Measurements from ENCODE around the gene NFIA.

- TF ChIP-seq, protein P1, sequence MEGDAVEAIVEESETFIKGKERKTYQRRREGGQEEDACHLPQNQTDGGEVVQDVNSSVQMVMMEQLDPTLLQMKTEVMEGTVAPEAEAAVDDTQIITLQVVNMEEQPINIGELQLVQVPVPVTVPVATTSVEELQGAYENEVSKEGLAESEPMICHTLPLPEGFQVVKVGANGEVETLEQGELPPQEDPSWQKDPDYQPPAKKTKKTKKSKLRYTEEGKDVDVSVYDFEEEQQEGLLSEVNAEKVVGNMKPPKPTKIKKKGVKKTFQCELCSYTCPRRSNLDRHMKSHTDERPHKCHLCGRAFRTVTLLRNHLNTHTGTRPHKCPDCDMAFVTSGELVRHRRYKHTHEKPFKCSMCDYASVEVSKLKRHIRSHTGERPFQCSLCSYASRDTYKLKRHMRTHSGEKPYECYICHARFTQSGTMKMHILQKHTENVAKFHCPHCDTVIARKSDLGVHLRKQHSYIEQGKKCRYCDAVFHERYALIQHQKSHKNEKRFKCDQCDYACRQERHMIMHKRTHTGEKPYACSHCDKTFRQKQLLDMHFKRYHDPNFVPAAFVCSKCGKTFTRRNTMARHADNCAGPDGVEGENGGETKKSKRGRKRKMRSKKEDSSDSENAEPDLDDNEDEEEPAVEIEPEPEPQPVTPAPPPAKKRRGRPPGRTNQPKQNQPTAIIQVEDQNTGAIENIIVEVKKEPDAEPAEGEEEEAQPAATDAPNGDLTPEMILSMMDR (conservative IDR thresholded peaks at IDR 0.05 in 1 of 2, IDR thresholded peaks at IDR 0.05 in 1 of 2; ENCODE audit: low read depth in 1 of 2, low read length in 2 of 2): no peak
- TF ChIP-seq EZH2 (IDR thresholded peaks at IDR 0.05; ENCODE audit: low read length, missing control alignments): no peak
These were observed 387.0 kb downstream of the NFIA start for GRCh38 chr1:61469365-61469764.

All from fibroblast of lung (primary cell).